MM.1S (cell line): ENCODE data around the gene SLC9A3.

Source experiments
- CTCF ChIP-seq: fragments of 300-600 bp; sonication (generic); IDR thresholded peaks from 2 replicates; pipeline ENCODE4 v1.5.1; 2016; ENCODE audit warnings: antibody characterized with exemption, low read length, mixed read lengths
- EZH2 ChIP-seq: fragments of 300-600 bp; sonication (generic); optimal IDR thresholded peaks from 2 replicates; pipeline ENCODE3; 2017; ENCODE audit warnings: low read depth, mild to moderate bottlenecking, antibody characterized with exemption, low read length, mixed read lengths

- no peak for TF ChIP-seq CTCF
- no peak for TF ChIP-seq EZH2
These were observed 29.5 kb downstream of the SLC9A3 start for GRCh38 chr5:494667-495255.
